Parathyroid adenoma (tissue), 2 donors: Measurements from ENCODE around the gene LSAMP.

ENCODE experiments used
- H2AFZ ChIP-seq: fragments of 300-600 bp; sonication (generic); one replicate; pipeline ENCODE4 v1.7.0; 2017; ENCODE audit warnings: antibody characterized with exemption, mild to moderate bottlenecking
- H3K27ac ChIP-seq: fragments of 300-600 bp; sonication (generic); one replicate; pipeline ENCODE4 v1.7.0; 2017
- H3K27me3 ChIP-seq: fragments of 300-600 bp; sonication (generic); one replicate; pipeline ENCODE4 v1.7.0; 2017; ENCODE audit warnings: low read length; ENCODE audit not compliant: control insufficient read depth, insufficient read depth
- H3K36me3 ChIP-seq: fragments of 300-600 bp; sonication (generic); one replicate; pipeline ENCODE4 v1.7.0; 2017; ENCODE audit warnings: low read length; ENCODE audit not compliant: control insufficient read depth, insufficient read depth
- H3K4me1 ChIP-seq: fragments of 300-600 bp; sonication (generic); one replicate; pipeline ENCODE4 v1.7.0; 2017; ENCODE audit warnings: control low read depth
- H3K4me2 ChIP-seq: fragments of 300-600 bp; sonication (generic); one replicate; pipeline ENCODE4 v1.7.0; 2017; ENCODE audit warnings: low read length
- H3K4me3 ChIP-seq: fragments of 300-600 bp; sonication (generic); one replicate; pipeline ENCODE4 v1.7.0; 2017; ENCODE audit warnings: low read depth, low read length
- H3K79me2 ChIP-seq: fragments of 300-600 bp; sonication (generic); one replicate; pipeline ENCODE4 v1.7.0; 2017; ENCODE audit warnings: control low read depth
- H3K9ac ChIP-seq: fragments of 300-600 bp; sonication (generic); one replicate; pipeline ENCODE4 v1.7.0; 2017; ENCODE audit warnings: mild to moderate bottlenecking
- H3K9me3 ChIP-seq: fragments of 300-600 bp; sonication (generic); one replicate; pipeline ENCODE4 v1.7.0; 2017; ENCODE audit warnings: low read length; ENCODE audit not compliant: control insufficient read depth
- TF ChIP-seq, protein P1 (sequence below): fragments of 300-600 bp; sonication (generic); IDR thresholded peaks from one replicate; pipeline ENCODE4 v1.7.0; 2017; ENCODE audit warnings: antibody characterized with exemption, mild to moderate bottlenecking
- donor health status: primary hyperparathyroidism.

Gene LSAMP

DNA sequence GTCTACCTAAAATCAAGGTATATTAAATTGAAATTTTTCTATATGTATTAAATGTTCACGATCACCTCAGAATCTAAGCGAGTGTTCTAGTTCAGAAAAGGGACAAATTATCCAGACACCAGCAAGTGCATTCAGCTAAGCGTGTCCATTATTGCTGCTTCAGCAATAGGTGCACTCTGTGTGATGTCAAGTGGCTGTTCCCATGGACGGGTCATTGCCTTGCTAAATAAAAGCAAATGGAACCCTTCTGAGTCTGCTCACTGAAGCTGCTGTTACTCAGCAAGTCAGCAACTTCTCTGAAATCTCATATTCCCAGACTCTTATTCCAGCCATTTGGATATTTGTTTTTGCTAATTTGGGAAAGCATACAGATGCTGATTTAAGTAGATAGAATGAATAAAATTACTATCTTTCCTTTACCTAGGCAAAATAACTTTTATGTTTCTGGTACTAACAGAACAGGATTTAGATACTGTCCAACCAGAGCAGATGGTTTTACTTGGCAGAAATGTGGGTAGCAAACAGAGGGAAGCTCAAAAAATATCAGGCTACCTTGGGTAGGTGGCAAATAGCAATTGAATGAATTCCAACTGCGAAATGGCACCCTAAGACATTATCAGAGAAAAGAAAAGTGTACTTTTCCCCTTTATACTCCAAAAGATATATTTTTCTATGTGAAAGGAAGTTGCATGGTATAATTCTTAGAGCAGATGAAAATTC, 415.0 kb downstream of the LSAMP start:
- H3K4me2 ChIP-seq: no peak overlapping the region
- TF ChIP-seq, protein P1, sequence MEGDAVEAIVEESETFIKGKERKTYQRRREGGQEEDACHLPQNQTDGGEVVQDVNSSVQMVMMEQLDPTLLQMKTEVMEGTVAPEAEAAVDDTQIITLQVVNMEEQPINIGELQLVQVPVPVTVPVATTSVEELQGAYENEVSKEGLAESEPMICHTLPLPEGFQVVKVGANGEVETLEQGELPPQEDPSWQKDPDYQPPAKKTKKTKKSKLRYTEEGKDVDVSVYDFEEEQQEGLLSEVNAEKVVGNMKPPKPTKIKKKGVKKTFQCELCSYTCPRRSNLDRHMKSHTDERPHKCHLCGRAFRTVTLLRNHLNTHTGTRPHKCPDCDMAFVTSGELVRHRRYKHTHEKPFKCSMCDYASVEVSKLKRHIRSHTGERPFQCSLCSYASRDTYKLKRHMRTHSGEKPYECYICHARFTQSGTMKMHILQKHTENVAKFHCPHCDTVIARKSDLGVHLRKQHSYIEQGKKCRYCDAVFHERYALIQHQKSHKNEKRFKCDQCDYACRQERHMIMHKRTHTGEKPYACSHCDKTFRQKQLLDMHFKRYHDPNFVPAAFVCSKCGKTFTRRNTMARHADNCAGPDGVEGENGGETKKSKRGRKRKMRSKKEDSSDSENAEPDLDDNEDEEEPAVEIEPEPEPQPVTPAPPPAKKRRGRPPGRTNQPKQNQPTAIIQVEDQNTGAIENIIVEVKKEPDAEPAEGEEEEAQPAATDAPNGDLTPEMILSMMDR: no peak
- H3K36me3 ChIP-seq: no peaks in the 10 kb centered on the region
- H3K79me2 ChIP-seq: no peaks in the 10 kb centered on the region
- H3K4me1 ChIP-seq: no peaks in the 10 kb centered on the region
- H3K27me3 ChIP-seq: no peaks in the 10 kb centered on the region
- no peak overlapping the region for H2AFZ ChIP-seq
- no peaks in the 10 kb centered on the region for H3K9me3 ChIP-seq
- H3K4me3 ChIP-seq: no peak overlapping the region
- H3K27ac ChIP-seq: no peak overlapping the region
- no peak overlapping the region for H3K9ac ChIP-seq

DNA sequence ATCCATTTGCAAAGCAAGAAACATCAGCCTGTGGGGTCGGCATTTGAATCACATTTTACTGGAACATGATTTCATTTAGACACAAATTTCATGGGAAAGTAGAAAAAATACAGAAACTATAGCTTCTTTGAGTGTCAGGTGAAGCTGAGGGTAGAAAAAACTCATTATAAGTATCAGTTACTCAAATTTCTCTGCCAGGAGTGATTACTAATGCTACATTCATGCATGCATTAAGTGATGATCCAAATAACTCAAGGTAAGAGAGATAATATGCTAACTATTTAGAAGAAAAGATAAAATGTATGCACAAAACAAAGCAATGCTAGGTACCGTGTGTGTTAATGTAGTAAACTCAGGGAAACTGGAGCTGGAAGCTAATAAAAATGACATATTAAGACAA, 416.0 kb downstream of the LSAMP start:
- Histone ChIP-seq H3K79me2 (no peaks in the 10 kb centered on the region), H3K4me1 (no peaks in the 10 kb centered on the region), H3K9ac (no peak overlapping the region), H3K4me3 (no peak overlapping the region), H3K27me3 (no peaks in the 10 kb centered on the region), H3K36me3 (no peaks in the 10 kb centered on the region), H3K27ac (no peak overlapping the region), H3K9me3 (no peaks in the 10 kb centered on the region), H3K4me2 (no peak overlapping the region), H2AFZ (no peak overlapping the region)
- TF ChIP-seq, protein P1: no peak

DNA sequence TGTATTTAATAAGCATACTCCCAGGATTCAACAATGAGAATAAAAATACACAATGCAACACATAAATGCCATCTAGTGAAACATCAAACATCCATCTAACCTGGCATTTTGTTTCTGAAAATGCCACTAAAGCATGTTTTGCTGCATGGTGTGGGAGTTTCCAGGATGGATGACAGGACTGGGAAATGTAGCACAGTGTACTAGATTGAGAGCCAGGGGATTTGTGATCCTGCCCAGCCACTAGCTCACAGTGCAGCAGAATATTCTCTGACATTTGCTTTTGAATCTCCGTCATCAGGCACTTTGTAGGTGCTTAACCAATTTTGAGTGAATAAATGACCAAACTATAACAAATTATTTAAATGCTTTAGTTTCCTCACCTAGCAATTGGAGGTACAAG, 417.1 kb downstream of the LSAMP start:
- no peak overlapping the region for H3K4me2 ChIP-seq
- H3K4me1 ChIP-seq: no peaks in the 10 kb centered on the region
- no peaks in the 10 kb centered on the region for H3K27me3 ChIP-seq
- H3K4me3 ChIP-seq: no peak overlapping the region
- no peaks in the 10 kb centered on the region for H3K79me2 ChIP-seq
- H3K9me3 ChIP-seq: no peaks in the 10 kb centered on the region
- H3K9ac ChIP-seq: no peak overlapping the region
- no peaks in the 10 kb centered on the region for H3K36me3 ChIP-seq
- no peak overlapping the region for H3K27ac ChIP-seq
- TF ChIP-seq, protein P1: no peak
- no peak overlapping the region for H2AFZ ChIP-seq

DNA sequence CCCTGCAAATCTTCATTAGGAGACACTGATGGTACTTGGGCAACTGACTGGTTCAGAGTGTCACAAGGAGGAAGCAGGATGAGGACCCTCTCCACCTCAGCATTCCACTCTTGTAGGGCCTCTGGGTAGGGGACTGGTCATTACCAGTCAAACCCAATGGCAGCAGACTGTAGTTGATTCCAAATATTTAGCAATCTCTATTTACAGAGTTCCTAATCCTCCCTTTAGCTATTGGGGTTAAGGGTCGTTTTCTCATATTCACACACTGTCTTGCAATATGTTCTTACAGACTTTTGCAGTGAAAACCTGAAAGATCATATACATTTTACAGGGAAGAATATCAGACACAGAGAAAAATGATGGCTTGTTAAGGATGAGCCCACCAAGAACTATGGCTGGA, 424.3 kb downstream of the LSAMP start:
- TF ChIP-seq, protein P1: no peak
- Histone ChIP-seq H3K27ac (no peak overlapping the region), H3K36me3 (no peaks in the 10 kb centered on the region), H3K4me3 (no peak overlapping the region), H3K4me1 (no peaks in the 10 kb centered on the region), H3K27me3 (no peaks in the 10 kb centered on the region), H3K9ac (no peak overlapping the region), H3K9me3 (no peaks in the 10 kb centered on the region), H3K4me2 (no peak overlapping the region), H3K79me2 (no peaks in the 10 kb centered on the region), H2AFZ (no peak overlapping the region)

DNA sequence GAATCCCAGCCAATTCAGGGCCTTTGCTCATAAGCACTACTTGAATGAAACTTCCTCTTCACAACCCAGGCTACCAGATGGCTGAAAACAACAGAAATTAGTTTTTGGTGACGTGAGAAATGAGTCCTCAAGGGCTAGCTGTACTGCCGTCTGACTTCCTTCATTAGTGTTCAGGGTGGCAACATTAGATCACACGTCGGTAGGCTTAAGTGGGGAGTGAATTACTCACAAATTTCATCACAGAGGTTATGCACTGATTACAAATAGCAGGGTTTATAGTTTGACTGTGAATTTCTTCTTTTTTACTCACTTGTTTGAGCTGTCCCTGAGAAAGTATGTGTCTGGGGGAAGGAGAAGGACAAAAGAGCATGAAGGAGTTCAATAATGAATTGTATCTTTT, 424.8 kb downstream of the LSAMP start:
- no peak overlapping the region for H3K27ac ChIP-seq
- no peak overlapping the region for H2AFZ ChIP-seq
- no peak overlapping the region for H3K4me2 ChIP-seq
- H3K4me3 ChIP-seq: no peak overlapping the region
- no peaks in the 10 kb centered on the region for H3K27me3 ChIP-seq
- H3K4me1 ChIP-seq: no peaks in the 10 kb centered on the region
- H3K79me2 ChIP-seq: no peaks in the 10 kb centered on the region
- TF ChIP-seq, protein P1: no peak
- H3K9me3 ChIP-seq: no peaks in the 10 kb centered on the region
- no peaks in the 10 kb centered on the region for H3K36me3 ChIP-seq
- H3K9ac ChIP-seq: no peak overlapping the region
